HepG2 (cell line): Measurements from ENCODE around the gene JAM2. TPM values are rescaled to one million over a fixed set of nuclear protein-coding genes. Genes with fewer than 3 reads are reported as not detected.
A peak's percentile ranks its signal among the peaks of the same experiment; 100 is the strongest.

Experiments
- ATRX ChIP-seq: sonication (generic); formaldehyde crosslinking; IDR thresholded peaks from 2 replicates; pipeline ENCODE4 v1.4.0; 2020; ENCODE audit warnings: missing genetic modification reagents, borderline replicate concordance
- CBFB ChIP-seq: sonication (generic); formaldehyde crosslinking; IDR thresholded peaks from 2 replicates; pipeline ENCODE4 v1.4.0; 2020; ENCODE audit warnings: missing genetic modification reagents
- MTA3 ChIP-seq: sonication (generic); formaldehyde crosslinking; IDR thresholded peaks from 2 replicates; pipeline ENCODE4 v1.4.0; 2020; ENCODE audit warnings: missing genetic modification reagents
- MTF2 ChIP-seq: sonication (generic); formaldehyde crosslinking; IDR thresholded peaks from 2 replicates; pipeline ENCODE4 v1.5.0; 2020; ENCODE audit warnings: missing genetic modification reagents, borderline replicate concordance
- PHB2 ChIP-seq: fragments of 450-650 bp; IDR thresholded peaks from 2 replicates; pipeline ENCODE4 v1.6.1; 2018; ENCODE audit not compliant: partially characterized antibody
- TEAD3 ChIP-seq: optimal IDR thresholded peaks from 2 replicates; pipeline ENCODE3; 2016; ENCODE audit warnings: borderline replicate concordance
- ZNF136 ChIP-seq: sonication (generic); formaldehyde crosslinking; IDR thresholded peaks from 2 replicates; pipeline ENCODE4 v1.8.1; 2022; ENCODE audit warnings: low read depth, mild to moderate bottlenecking, moderate library complexity, missing genetic modification reagents
- ZNF160 ChIP-seq: sonication (generic); formaldehyde crosslinking; IDR thresholded peaks from 2 replicates; pipeline ENCODE4 v1.8.0; 2022; ENCODE audit warnings: mild to moderate bottlenecking, inconsistent platforms, missing genetic modification reagents
- ZNF296 ChIP-seq: sonication (generic); formaldehyde crosslinking; conservative IDR thresholded peaks from 2 replicates; pipeline ENCODE4 v1.5.0; 2020; ENCODE audit warnings: mild to moderate bottlenecking, missing genetic modification reagents
- ZNF432 ChIP-seq: sonication (generic); formaldehyde crosslinking; IDR thresholded peaks from 2 replicates; pipeline ENCODE4 v1.5.0; 2020; ENCODE audit warnings: missing genetic modification reagents, mild to moderate bottlenecking, borderline replicate concordance
- ZNF672 ChIP-seq: sonication (generic); formaldehyde crosslinking; IDR thresholded peaks from 2 replicates; pipeline ENCODE4 v1.8.1; 2022; ENCODE audit warnings: missing genetic modification reagents
- ZNF724P ChIP-seq: sonication (generic); formaldehyde crosslinking; IDR thresholded peaks from 2 replicates; pipeline ENCODE4 v1.8.0; 2022; ENCODE audit warnings: missing genetic modification reagents, borderline replicate concordance
- ZNF737 ChIP-seq: sonication (generic); formaldehyde crosslinking; IDR thresholded peaks from 2 replicates; pipeline ENCODE4 v1.5.0; 2020; ENCODE audit warnings: missing genetic modification reagents, mild to moderate bottlenecking, borderline replicate concordance
- ZNF772 ChIP-seq: sonication (generic); formaldehyde crosslinking; IDR thresholded peaks from 2 replicates; pipeline ENCODE4 v1.5.0; 2020; ENCODE audit warnings: mild to moderate bottlenecking, missing genetic modification reagents
- ZZZ3 ChIP-seq: sonication (generic); formaldehyde crosslinking; IDR thresholded peaks from 2 replicates; pipeline ENCODE4 v1.4.0; 2020; ENCODE audit warnings: missing genetic modification reagents, mild to moderate bottlenecking, borderline replicate concordance
- polyA plus RNA-seq, 8 experiments: library from polyadenylated mRNA; depleted of rRNA in 3 of 8; stranded (reverse) in 7 of 8; unstranded in 1 of 8; fragments of >200 nt; fragmentation: Illumina TruSeq in 4 of 8; extraction: Trizol in 4 of 8; gene quantifications; 2 replicates each; pipeline versions ENCODE4 v1.2.1 to v1.2.3, GENCODE V29; 2011 to 2016; ENCODE audit warnings: low read depth in 4 of 8, missing spikeins in 1 of 8, mixed read lengths in 1 of 8; ENCODE audit not compliant: insufficient read depth in 1 of 8
- total RNA-seq, 5 experiments: library from RNA; depleted of rRNA; stranded (reverse); fragments of >200 nt; fragmentation: Illumina TruSeq; extraction: Trizol; gene quantifications; 2 replicates each; pipeline ENCODE4 v1.2.3, GENCODE V29; 2016; ENCODE audit warnings: low read depth in 1 of 5
- TF ChIP-seq, protein P1 (sequence below): sonication (generic); formaldehyde crosslinking; IDR thresholded peaks from 2 replicates; pipeline ENCODE4; 2020; ENCODE audit warnings: missing genetic modification reagents, mild to moderate bottlenecking, borderline replicate concordance
- TF ChIP-seq, protein P2 (sequence below): sonication (generic); formaldehyde crosslinking; IDR thresholded peaks from 2 replicates; pipeline ENCODE4 v1.8.1; 2023; ENCODE audit warnings: mild to moderate bottlenecking, missing genetic modification reagents
- TF ChIP-seq, protein P3 (sequence below): sonication (generic); formaldehyde crosslinking; IDR thresholded peaks from 2 replicates; pipeline ENCODE4 v1.5.1; 2020; ENCODE audit warnings: missing genetic modification reagents, mild to moderate bottlenecking, borderline replicate concordance
- TF ChIP-seq, protein P4 (sequence below), 2 experiments: sonication (generic) in 1 of 2; formaldehyde crosslinking in 1 of 2; IDR thresholded peaks; 2 replicates each; pipeline versions ENCODE4 v1.4.0 to v1.6.1; 2016 to 2020; ENCODE audit warnings: borderline replicate concordance in 1 of 2, low read depth in 1 of 2, mild to moderate bottlenecking in 1 of 2, missing genetic modification reagents in 1 of 2

Gene JAM2
- total and polyA plus RNA-seq, 2 of the 13 experiments (the other 11 are each of a cell fraction or from before 2014, with no cell fraction given): 0.07 TPM; not detected in 1

DNA sequence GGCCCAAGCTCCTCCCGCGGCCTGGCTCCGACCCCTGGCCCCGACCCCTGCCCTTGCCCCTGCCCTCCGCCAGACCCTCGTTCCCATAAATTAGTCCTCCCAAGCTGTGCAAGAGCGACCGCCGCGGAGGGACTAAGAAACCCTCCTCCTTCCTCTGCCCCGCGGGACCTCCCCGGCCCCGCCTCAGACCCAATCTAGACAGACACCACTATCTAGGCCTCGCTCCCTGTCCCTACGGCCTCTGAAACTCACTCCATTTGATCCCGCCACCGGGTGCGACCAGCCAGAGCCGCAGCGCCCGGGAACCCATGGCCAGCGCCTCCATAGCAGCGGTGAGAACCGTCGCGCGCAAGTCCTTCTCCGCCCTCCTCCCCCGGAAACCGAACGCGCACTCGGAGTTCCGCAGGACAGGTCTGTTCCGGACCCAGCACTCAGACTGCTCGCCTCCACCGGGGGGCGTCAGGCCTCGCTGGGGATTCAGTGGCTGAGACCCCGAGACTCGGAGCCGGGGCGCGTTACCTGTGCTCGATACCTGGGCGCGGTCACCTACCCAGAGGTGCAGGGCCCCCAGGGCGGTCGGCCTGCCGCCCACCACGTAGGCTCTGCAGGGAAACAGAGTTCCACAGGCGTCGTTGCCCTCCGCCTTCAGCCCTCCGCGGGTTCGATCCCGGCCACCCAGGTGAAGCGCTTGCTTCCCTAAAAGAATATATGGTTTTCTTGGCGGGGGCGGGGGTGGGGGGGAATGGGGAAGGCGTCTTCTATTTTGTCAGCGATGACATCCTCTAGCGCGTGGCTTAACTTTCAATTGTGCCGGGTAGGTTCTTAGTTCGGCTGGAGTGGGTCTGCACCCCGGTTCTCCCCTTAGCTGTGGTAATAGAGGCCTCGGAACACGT, 31.7 kb upstream of the JAM2 start, which contains the start of gene MRPL39 (continued):
- no peak; the same call in 1 of the 2 replicates for TF ChIP-seq ZNF160 (CRISPR knock-in tag)
- peak; percentile 80; the same call in 1 of the 2 replicates for TF ChIP-seq ZNF724P (CRISPR knock-in tag)
- TF ChIP-seq, protein P1, sequence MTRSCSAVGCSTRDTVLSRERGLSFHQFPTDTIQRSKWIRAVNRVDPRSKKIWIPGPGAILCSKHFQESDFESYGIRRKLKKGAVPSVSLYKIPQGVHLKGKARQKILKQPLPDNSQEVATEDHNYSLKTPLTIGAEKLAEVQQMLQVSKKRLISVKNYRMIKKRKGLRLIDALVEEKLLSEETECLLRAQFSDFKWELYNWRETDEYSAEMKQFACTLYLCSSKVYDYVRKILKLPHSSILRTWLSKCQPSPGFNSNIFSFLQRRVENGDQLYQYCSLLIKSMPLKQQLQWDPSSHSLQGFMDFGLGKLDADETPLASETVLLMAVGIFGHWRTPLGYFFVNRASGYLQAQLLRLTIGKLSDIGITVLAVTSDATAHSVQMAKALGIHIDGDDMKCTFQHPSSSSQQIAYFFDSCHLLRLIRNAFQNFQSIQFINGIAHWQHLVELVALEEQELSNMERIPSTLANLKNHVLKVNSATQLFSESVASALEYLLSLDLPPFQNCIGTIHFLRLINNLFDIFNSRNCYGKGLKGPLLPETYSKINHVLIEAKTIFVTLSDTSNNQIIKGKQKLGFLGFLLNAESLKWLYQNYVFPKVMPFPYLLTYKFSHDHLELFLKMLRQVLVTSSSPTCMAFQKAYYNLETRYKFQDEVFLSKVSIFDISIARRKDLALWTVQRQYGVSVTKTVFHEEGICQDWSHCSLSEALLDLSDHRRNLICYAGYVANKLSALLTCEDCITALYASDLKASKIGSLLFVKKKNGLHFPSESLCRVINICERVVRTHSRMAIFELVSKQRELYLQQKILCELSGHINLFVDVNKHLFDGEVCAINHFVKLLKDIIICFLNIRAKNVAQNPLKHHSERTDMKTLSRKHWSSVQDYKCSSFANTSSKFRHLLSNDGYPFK (CRISPR knock-in tag): peak; percentile 88; the same call in 1 of the 2 replicates
- TF ChIP-seq CBFB (CRISPR knock-in tag): peak; percentile 83
- TF ChIP-seq ZNF737: no peak
- no peak for TF ChIP-seq MTF2
- TF ChIP-seq ZNF296 (CRISPR knock-in tag): no peak
- peak; percentile 50 for TF ChIP-seq TEAD3 (CRISPR knock-in tag)
- no peak; the same call in 1 of the 2 replicates for TF ChIP-seq ZNF772 (CRISPR knock-in tag)
- no peak for TF ChIP-seq ZNF672 (CRISPR knock-in tag)
- TF ChIP-seq ZNF432 (CRISPR knock-in tag): no peak
- TF ChIP-seq, protein P2, sequence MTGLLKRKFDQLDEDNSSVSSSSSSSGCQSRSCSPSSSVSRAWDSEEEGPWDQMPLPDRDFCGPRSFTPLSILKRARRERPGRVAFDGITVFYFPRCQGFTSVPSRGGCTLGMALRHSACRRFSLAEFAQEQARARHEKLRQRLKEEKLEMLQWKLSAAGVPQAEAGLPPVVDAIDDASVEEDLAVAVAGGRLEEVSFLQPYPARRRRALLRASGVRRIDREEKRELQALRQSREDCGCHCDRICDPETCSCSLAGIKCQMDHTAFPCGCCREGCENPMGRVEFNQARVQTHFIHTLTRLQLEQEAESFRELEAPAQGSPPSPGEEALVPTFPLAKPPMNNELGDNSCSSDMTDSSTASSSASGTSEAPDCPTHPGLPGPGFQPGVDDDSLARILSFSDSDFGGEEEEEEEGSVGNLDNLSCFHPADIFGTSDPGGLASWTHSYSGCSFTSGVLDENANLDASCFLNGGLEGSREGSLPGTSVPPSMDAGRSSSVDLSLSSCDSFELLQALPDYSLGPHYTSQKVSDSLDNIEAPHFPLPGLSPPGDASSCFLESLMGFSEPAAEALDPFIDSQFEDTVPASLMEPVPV (CRISPR knock-in tag): no peak
- TF ChIP-seq ZNF136 (CRISPR knock-in tag): 0 out of 2 replicates have a peak, but pooled peaks have one; percentile 35
- TF ChIP-seq MTA3 (CRISPR knock-in tag): no peak
- TF ChIP-seq, protein P3, sequence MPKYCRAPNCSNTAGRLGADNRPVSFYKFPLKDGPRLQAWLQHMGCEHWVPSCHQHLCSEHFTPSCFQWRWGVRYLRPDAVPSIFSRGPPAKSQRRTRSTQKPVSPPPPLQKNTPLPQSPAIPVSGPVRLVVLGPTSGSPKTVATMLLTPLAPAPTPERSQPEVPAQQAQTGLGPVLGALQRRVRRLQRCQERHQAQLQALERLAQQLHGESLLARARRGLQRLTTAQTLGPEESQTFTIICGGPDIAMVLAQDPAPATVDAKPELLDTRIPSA (CRISPR knock-in tag): no peak
- TF ChIP-seq, protein P4, sequence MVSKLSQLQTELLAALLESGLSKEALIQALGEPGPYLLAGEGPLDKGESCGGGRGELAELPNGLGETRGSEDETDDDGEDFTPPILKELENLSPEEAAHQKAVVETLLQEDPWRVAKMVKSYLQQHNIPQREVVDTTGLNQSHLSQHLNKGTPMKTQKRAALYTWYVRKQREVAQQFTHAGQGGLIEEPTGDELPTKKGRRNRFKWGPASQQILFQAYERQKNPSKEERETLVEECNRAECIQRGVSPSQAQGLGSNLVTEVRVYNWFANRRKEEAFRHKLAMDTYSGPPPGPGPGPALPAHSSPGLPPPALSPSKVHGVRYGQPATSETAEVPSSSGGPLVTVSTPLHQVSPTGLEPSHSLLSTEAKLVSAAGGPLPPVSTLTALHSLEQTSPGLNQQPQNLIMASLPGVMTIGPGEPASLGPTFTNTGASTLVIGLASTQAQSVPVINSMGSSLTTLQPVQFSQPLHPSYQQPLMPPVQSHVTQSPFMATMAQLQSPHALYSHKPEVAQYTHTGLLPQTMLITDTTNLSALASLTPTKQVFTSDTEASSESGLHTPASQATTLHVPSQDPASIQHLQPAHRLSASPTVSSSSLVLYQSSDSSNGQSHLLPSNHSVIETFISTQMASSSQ (IDR thresholded peaks at IDR 0.05; ENCODE audit: low read depth): no peak
- TF ChIP-seq, protein P4 (CRISPR knock-in tag; IDR thresholded peaks at IDR 0.05; ENCODE audit: borderline replicate concordance): peak; percentile 64
- no peak for TF ChIP-seq ZZZ3
- TF ChIP-seq ATRX (CRISPR knock-in tag): no peak
- TF ChIP-seq PHB2: no peak
